Brain microvascular endothelial cell (primary cell): ENCODE data around the gene IWS1.

Experiments
- DNase-seq: peaks from one replicate; pipeline ENCODE4 v3.0.0-alpha.2; 2020
- H3K27ac ChIP-seq: fragments of 250-450 bp; sonication (Bioruptor Pico); 2 replicates; pipeline ENCODE4 v1.5.1; 2020; ENCODE audit warnings: mild to moderate bottlenecking, moderate library complexity
- H3K27me3 ChIP-seq: fragments of 250-450 bp; sonication (Bioruptor Pico); replicated peaks from 2 replicates; pipeline ENCODE4 v1.5.1; 2020; ENCODE audit warnings: mild to moderate bottlenecking
- H3K36me3 ChIP-seq: fragments of 250-450 bp; sonication (Bioruptor Pico); replicated peaks from 2 replicates; pipeline ENCODE4 v1.5.1; 2020; ENCODE audit warnings: mild to moderate bottlenecking
- H3K4me3 ChIP-seq: 2 replicates; pipeline ENCODE4 v1.5.1; 2011; ENCODE audit warnings: low read depth, mild to moderate bottlenecking, control low read depth, low read length, moderate library complexity
- CTCF ChIP-seq: IDR thresholded peaks from 2 replicates; pipeline ENCODE4 v1.5.1; 2011; ENCODE audit warnings: low read depth, mild to moderate bottlenecking, moderate library complexity, low read length, control low read depth, inconsistent platforms; ENCODE audit errors: missing control alignments
- in situ Hi-C: cut with HindIII; loops from 2 replicates; pipeline ENCODE4 v1.10.0; 2017; ENCODE audit warnings: low sequenced_read_pairs, low pct_ligation_motif_present

Gene IWS1

GRCh38 chr2:127526132-127527000 is at the start of gene IWS1:
Gene IWS1, minus strand, starts transcription at chr2:127526489. Its CDS starts 281 bp downstream, at chr2:127526208.
- TF ChIP-seq CTCF = peak; percentile 44
- Histone ChIP-seq H3K4me3 (peak within 1 kb of the TSS; percentile 86), H3K27ac (peak within 1 kb of the TSS; percentile 98), H3K27me3 (no peaks in the 10 kb centered on the region), H3K36me3 (peaks cover 11% of the 10 kb centered on the region)
- DNase-seq = peak; percentile 95
- in situ Hi-C loops = no loop called here

GRCh38 chr2:127575941-127576432 is 49.7 kb upstream of the IWS1 start:
- Histone ChIP-seq H3K27me3 (no peaks in the 10 kb centered on the region), H3K4me3 (no peak overlapping the region), H3K27ac (no peak overlapping the region), H3K36me3 (no peaks in the 10 kb centered on the region)
- no peak for DNase-seq
- TF ChIP-seq CTCF = no peak
- in situ Hi-C loops = no loop called here

- in situ Hi-C loops = no loop called here
- no peak overlapping the region for H3K4me3 ChIP-seq
- no peak overlapping the region for H3K27ac ChIP-seq
- no peaks in the 10 kb centered on the region for H3K27me3 ChIP-seq
- DNase-seq = no peak
- TF ChIP-seq CTCF = peak; percentile 10
- H3K36me3 ChIP-seq = no peaks in the 10 kb centered on the region
Measured at GRCh38 chr2:127575185-127575765, 49.0 kb upstream of the IWS1 start.

GRCh38 chr2:127574656-127575055 is 48.4 kb upstream of the IWS1 start:
- DNase-seq = no peak
- no peak overlapping the region for H3K4me3 ChIP-seq
- H3K27me3 ChIP-seq = no peaks in the 10 kb centered on the region
- no peaks in the 10 kb centered on the region for H3K36me3 ChIP-seq
- TF ChIP-seq CTCF = no peak
- H3K27ac ChIP-seq = no peak overlapping the region
- in situ Hi-C loops = no loop called here

GRCh38 chr2:127573771-127574170 is 47.5 kb upstream of the IWS1 start:
- no peak overlapping the region for H3K27ac ChIP-seq
- no peak overlapping the region for H3K4me3 ChIP-seq
- H3K27me3 ChIP-seq = no peaks in the 10 kb centered on the region
- H3K36me3 ChIP-seq = no peaks in the 10 kb centered on the region
- in situ Hi-C loops = no loop called here
- DNase-seq = no peak
- no peak for TF ChIP-seq CTCF
